Activated naive CD8-positive, alpha-beta T cell treated with anti-CD3 and anti-CD28 coated beads, Interleukin-2, amount 10 ng/mL, durations not matched to agents 7 days and 5 days (primary cell): ENCODE measurements around the gene CCR1. TPM values are rescaled to one million over a fixed set of nuclear protein-coding genes. Genes with fewer than 3 reads are reported as not detected.
A peak's percentile ranks its signal among the peaks of the same experiment; 100 is the strongest.
"Not testable (repeated sequence)": the region's sequence is repeated elsewhere in the genome, so short reads cannot be mapped to it uniquely, and the experiment has no call there.

Source experiments
- ATAC-seq: fragments of 150-1000 bp; cut with Tn5 transposase; one replicate; pipeline ENCODE4 v1.10.0; 2021; ENCODE audit warnings: low read depth, moderate library complexity
- POLR2A ChIA-PET: fragments of 350-600 bp; sonication (Branson Sonifier 250); formaldehyde crosslinking; loops from one replicate; lab custom pipeline; 2021; ENCODE audit warnings: antibody characterized with exemption; lab: Charles Lee
- DNase-seq: peaks from one replicate; pipeline ENCODE4 v3.0.0; 2021
- H3K27ac Mint-ChIP-seq: one replicate; pipeline ENCODE4 v1.8.0; 2022; ENCODE audit warnings: mild to moderate bottlenecking, mixed read lengths
- H3K27me3 Mint-ChIP-seq: one replicate; pipeline ENCODE4 v1.8.0; 2022; ENCODE audit warnings: mild to moderate bottlenecking, moderate library complexity, mixed read lengths
- H3K36me3 Mint-ChIP-seq: one replicate; pipeline ENCODE4 v1.8.0; 2021; ENCODE audit warnings: mild to moderate bottlenecking, mixed read lengths
- H3K4me1 Mint-ChIP-seq: one replicate; pipeline ENCODE4 v1.8.0; 2021; ENCODE audit warnings: mixed read lengths
- H3K4me3 Mint-ChIP-seq: one replicate; pipeline ENCODE4 v1.8.0; 2022; ENCODE audit warnings: mild to moderate bottlenecking, moderate library complexity, mixed read lengths
- H3K9me3 Mint-ChIP-seq: one replicate; pipeline ENCODE4 v1.8.0; 2021; ENCODE audit warnings: mixed read lengths
- total RNA-seq, 2 experiments: library from RNA; stranded (reverse); gene quantifications; one replicate each; pipeline ENCODE4 v1.2.3, GENCODE V29; 2021

The CCR1 gene
- total RNA-seq, 2 experiments from 2014 or later = 58.6 to 63.9 TPM

GRCh38 chr3:46207514-46207913 is 599 bp downstream of the CCR1 start:
- ATAC-seq, H3K9me3 Mint-ChIP-seq, H3K27me3 Mint-ChIP-seq, DNase-seq: not testable (repeated sequence)
- peaks cover 56% of the 10 kb centered on the region for H3K36me3 Mint-ChIP-seq
- H3K4me1 Mint-ChIP-seq = peaks cover 58% of the 10 kb centered on the region
- POLR2A ChIA-PET = interaction anchor here (0.7 to 6.6 kb wide), 20 partner anchors 10 to 264 kb away, joined by 3 to 83 read pairs (median 5); partner anchors contain the start of genes CCR5 and CXCR6
- peak overlapping the region; percentile 88 for H3K4me3 Mint-ChIP-seq
- peak overlapping the region; percentile 91 for H3K27ac Mint-ChIP-seq

- ATAC-seq (no peak), DNase-seq (no peak)
- Mint-ChIP-seq H3K36me3 (peaks cover 66% of the 10 kb centered on the region), H3K4me1 (peaks cover 63% of the 10 kb centered on the region), H3K9me3 (no peaks in the 10 kb centered on the region), H3K27ac (peak overlapping the region; percentile 91), H3K27me3 (no peaks in the 10 kb centered on the region), H3K4me3 (peak overlapping the region; percentile 88)
- POLR2A ChIA-PET = interaction anchor here (1.1 to 6.6 kb wide), 12 partner anchors 9 to 263 kb away, joined by 4 to 83 read pairs (median 6); partner anchors contain the start of genes CCR5 and CXCR6
Measured at GRCh38 chr3:46206282-46207015, 1.7 kb downstream of the CCR1 start.

GRCh38 chr3:46205286-46205960 is 2.7 kb downstream of the CCR1 start:
- Mint-ChIP-seq H3K27me3 (no peaks in the 10 kb centered on the region), H3K27ac (peak overlapping the region; percentile 91), H3K9me3 (no peaks in the 10 kb centered on the region), H3K36me3 (peaks cover 71% of the 10 kb centered on the region), H3K4me1 (peaks cover 64% of the 10 kb centered on the region), H3K4me3 (peak overlapping the region; percentile 88)
- POLR2A ChIA-PET = interaction anchor here (0.6 to 6.6 kb wide), 8 partner anchors 80 to 164 kb away, joined by 3 to 83 read pairs (median 4); partner anchors contain the start of gene CCR5
- DNase-seq (no peak), ATAC-seq (no peak)

- no peaks in the 10 kb centered on the region for H3K9me3 Mint-ChIP-seq
- no peak overlapping the region for H3K27ac Mint-ChIP-seq
- peaks cover 54% of the 10 kb centered on the region for H3K4me1 Mint-ChIP-seq
- peaks cover 88% of the 10 kb centered on the region for H3K36me3 Mint-ChIP-seq
- no peak overlapping the region for H3K4me3 Mint-ChIP-seq
- H3K27me3 Mint-ChIP-seq = no peaks in the 10 kb centered on the region
- ATAC-seq (no peak), DNase-seq (no peak)
- POLR2A ChIA-PET = no interaction called here
Measured at GRCh38 chr3:46203681-46204080, 4.4 kb downstream of the CCR1 start.

- Mint-ChIP-seq H3K27ac (no peak overlapping the region), H3K4me3 (peak overlapping the region; percentile 33), H3K36me3 (peaks cover 90% of the 10 kb centered on the region), H3K27me3 (no peaks in the 10 kb centered on the region), H3K4me1 (peaks cover 46% of the 10 kb centered on the region), H3K9me3 (no peaks in the 10 kb centered on the region)
- ATAC-seq (no peak), DNase-seq (no peak)
- POLR2A ChIA-PET = no interaction called here
Measured at GRCh38 chr3:46202535-46202934, 5.6 kb downstream of the CCR1 start.

GRCh38 chr3:46200790-46201189 is 7.3 kb downstream of the CCR1 start:
- POLR2A ChIA-PET = interaction anchor here (1.3 to 1.7 kb wide), 3 partner anchors 88 to 108 kb away, joined by 4 read pairs; no protein-coding TSS in a partner anchor
- DNase-seq (no peak), ATAC-seq (no peak)
- Mint-ChIP-seq H3K36me3 (peaks cover 83% of the 10 kb centered on the region), H3K9me3 (peaks cover 3% of the 10 kb centered on the region), H3K4me3 (no peak overlapping the region), H3K27ac (no peak overlapping the region), H3K4me1 (peaks cover 40% of the 10 kb centered on the region), H3K27me3 (no peaks in the 10 kb centered on the region)

GRCh38 chr3:46200211-46200610 is 7.9 kb downstream of the CCR1 start:
- POLR2A ChIA-PET = interaction anchor here (0.5 to 1.7 kb wide), 4 partner anchors 87 to 777 kb away, joined by 3 to 4 read pairs (median 4); no protein-coding TSS in a partner anchor
- Mint-ChIP-seq H3K4me1 (peaks cover 36% of the 10 kb centered on the region), H3K27ac (no peak overlapping the region), H3K36me3 (peaks cover 81% of the 10 kb centered on the region), H3K4me3 (no peak overlapping the region), H3K9me3 (peaks cover 5% of the 10 kb centered on the region), H3K27me3 (no peaks in the 10 kb centered on the region)
- DNase-seq (no peak), ATAC-seq (no peak)

- ATAC-seq (no peak), DNase-seq (no peak)
- H3K4me1 Mint-ChIP-seq = peaks cover 9% of the 10 kb centered on the region
- H3K27me3 Mint-ChIP-seq = peaks cover 5% of the 10 kb centered on the region
- no peak overlapping the region for H3K4me3 Mint-ChIP-seq
- no peak overlapping the region for H3K27ac Mint-ChIP-seq
- H3K36me3 Mint-ChIP-seq = peaks cover 71% of the 10 kb centered on the region
- peaks cover 26% of the 10 kb centered on the region for H3K9me3 Mint-ChIP-seq
- POLR2A ChIA-PET = interaction anchor here (2.7 kb wide), 1 partner anchor 11 kb away, joined by 13 read pairs; the partner anchor contains the start of gene CCR1
Measured at GRCh38 chr3:46196261-46196957, 11.7 kb downstream of the CCR1 start.

GRCh38 chr3:46194868-46195553 is 13.1 kb downstream of the CCR1 start:
- DNase-seq (no peak), ATAC-seq (no peak)
- peaks cover 62% of the 10 kb centered on the region for H3K36me3 Mint-ChIP-seq
- no peak overlapping the region for H3K4me3 Mint-ChIP-seq
- peaks cover 29% of the 10 kb centered on the region for H3K9me3 Mint-ChIP-seq
- H3K27ac Mint-ChIP-seq = no peak overlapping the region
- H3K4me1 Mint-ChIP-seq = peaks cover 3% of the 10 kb centered on the region
- H3K27me3 Mint-ChIP-seq = peaks cover 6% of the 10 kb centered on the region
- POLR2A ChIA-PET = no interaction called here

GRCh38 chr3:46193436-46193835 is 14.7 kb downstream of the CCR1 start:
- Mint-ChIP-seq H3K9me3 (peaks cover 29% of the 10 kb centered on the region), H3K36me3 (peaks cover 48% of the 10 kb centered on the region), H3K27me3 (peaks cover 6% of the 10 kb centered on the region), H3K27ac (no peak overlapping the region), H3K4me1 (no peaks in the 10 kb centered on the region), H3K4me3 (no peak overlapping the region)
- ATAC-seq = no peak
- no peak for DNase-seq
- POLR2A ChIA-PET = no interaction called here

GRCh38 chr3:46192939-46193338 is 15.2 kb downstream of the CCR1 start:
- H3K9me3 Mint-ChIP-seq = peaks cover 29% of the 10 kb centered on the region
- peaks cover 6% of the 10 kb centered on the region for H3K27me3 Mint-ChIP-seq
- no peak overlapping the region for H3K4me3 Mint-ChIP-seq
- H3K27ac Mint-ChIP-seq = no peak overlapping the region
- POLR2A ChIA-PET = no interaction called here
- no peak for DNase-seq
- ATAC-seq = no peak
- peaks cover 4% of the 10 kb centered on the region for H3K4me1 Mint-ChIP-seq
- peaks cover 45% of the 10 kb centered on the region for H3K36me3 Mint-ChIP-seq

- DNase-seq = no peak
- peaks cover 16% of the 10 kb centered on the region for H3K4me1 Mint-ChIP-seq
- ATAC-seq = no peak
- H3K9me3 Mint-ChIP-seq = peaks cover 26% of the 10 kb centered on the region
- peaks cover 6% of the 10 kb centered on the region for H3K27me3 Mint-ChIP-seq
- H3K36me3 Mint-ChIP-seq = peaks cover 39% of the 10 kb centered on the region
- POLR2A ChIA-PET = interaction anchor here (0.6 to 1.9 kb wide), 2 partner anchors 17 to 45 kb away, joined by 3 to 4 read pairs; no protein-coding TSS in a partner anchor
- H3K4me3 Mint-ChIP-seq = no peak overlapping the region
- H3K27ac Mint-ChIP-seq = no peak overlapping the region
Measured at GRCh38 chr3:46191730-46192129, 16.4 kb downstream of the CCR1 start.
